ENCODE results near the gene TSPAN7.

DNA sequence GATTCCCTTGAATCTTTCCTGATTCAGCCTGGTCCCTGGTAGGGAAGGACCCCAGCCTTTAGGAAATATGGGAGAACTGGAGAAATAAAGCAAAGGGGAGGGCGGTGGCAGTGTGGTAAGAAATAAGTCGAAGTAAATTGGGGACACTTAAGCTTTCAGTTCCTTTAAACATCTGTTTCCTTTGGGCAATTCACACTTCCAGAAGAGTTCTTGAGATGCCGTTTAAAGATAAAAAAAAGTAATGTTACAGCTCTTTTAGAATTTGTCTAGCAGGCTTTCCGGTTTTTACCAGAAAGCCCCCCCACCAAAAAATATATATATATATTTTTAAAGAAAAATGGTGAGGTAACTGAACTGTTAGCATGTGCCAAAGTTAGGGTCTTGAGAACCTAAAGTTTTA is 46.6 kb downstream of the TSPAN7 start:
- TF ChIP-seq, protein P1, sequence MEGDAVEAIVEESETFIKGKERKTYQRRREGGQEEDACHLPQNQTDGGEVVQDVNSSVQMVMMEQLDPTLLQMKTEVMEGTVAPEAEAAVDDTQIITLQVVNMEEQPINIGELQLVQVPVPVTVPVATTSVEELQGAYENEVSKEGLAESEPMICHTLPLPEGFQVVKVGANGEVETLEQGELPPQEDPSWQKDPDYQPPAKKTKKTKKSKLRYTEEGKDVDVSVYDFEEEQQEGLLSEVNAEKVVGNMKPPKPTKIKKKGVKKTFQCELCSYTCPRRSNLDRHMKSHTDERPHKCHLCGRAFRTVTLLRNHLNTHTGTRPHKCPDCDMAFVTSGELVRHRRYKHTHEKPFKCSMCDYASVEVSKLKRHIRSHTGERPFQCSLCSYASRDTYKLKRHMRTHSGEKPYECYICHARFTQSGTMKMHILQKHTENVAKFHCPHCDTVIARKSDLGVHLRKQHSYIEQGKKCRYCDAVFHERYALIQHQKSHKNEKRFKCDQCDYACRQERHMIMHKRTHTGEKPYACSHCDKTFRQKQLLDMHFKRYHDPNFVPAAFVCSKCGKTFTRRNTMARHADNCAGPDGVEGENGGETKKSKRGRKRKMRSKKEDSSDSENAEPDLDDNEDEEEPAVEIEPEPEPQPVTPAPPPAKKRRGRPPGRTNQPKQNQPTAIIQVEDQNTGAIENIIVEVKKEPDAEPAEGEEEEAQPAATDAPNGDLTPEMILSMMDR (IDR thresholded peaks at IDR 0.05; ENCODE audit: poor library complexity): no peak
- no peak for TF ChIP-seq EZH2 (IDR thresholded peaks at IDR 0.05; ENCODE audit: borderline replicate concordance)
- no peak for TF ChIP-seq EZH2phosphoT487 (IDR thresholded peaks at IDR 0.05; ENCODE audit: low read depth, severe bottlenecking, unreplicated experiment)
